ENCODE results near the gene PGBD4.

Gene PGBD4

DNA sequence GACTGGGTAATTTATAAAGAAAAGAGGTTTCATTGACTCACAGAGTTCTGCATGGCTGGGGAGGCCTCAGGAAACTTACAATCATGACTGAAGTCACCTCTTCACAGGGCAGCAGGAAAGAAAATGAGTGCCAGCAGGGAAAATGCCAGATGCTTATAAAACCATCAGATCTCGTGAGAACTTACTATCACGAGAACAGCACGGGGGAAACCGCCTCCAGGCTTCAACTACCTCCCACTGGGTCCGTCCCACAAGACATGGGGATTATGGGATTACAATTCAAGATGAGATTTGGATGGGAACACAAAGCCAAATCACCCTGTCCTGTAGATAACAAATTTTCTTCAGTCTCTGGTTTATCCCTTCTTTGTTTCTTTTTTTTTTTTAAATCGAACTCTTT lies 31.9 kb upstream of the PGBD4 start:
- no peak overlapping the region for H3K27ac ChIP-seq (replicated peaks)
- H3K4me3 ChIP-seq (replicated peaks; ENCODE audit: insufficient read depth, low read length): no peak overlapping the region
- H3K27me3 ChIP-seq (ENCODE audit: insufficient read depth, poor library complexity, severe bottlenecking): no peaks in the 10 kb centered on the region
- DNase-seq (ENCODE audit: low read depth in 1 of 2, low spot score in 1 of 2): no peak
- TF ChIP-seq, protein P1, sequence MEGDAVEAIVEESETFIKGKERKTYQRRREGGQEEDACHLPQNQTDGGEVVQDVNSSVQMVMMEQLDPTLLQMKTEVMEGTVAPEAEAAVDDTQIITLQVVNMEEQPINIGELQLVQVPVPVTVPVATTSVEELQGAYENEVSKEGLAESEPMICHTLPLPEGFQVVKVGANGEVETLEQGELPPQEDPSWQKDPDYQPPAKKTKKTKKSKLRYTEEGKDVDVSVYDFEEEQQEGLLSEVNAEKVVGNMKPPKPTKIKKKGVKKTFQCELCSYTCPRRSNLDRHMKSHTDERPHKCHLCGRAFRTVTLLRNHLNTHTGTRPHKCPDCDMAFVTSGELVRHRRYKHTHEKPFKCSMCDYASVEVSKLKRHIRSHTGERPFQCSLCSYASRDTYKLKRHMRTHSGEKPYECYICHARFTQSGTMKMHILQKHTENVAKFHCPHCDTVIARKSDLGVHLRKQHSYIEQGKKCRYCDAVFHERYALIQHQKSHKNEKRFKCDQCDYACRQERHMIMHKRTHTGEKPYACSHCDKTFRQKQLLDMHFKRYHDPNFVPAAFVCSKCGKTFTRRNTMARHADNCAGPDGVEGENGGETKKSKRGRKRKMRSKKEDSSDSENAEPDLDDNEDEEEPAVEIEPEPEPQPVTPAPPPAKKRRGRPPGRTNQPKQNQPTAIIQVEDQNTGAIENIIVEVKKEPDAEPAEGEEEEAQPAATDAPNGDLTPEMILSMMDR (IDR thresholded peaks at IDR 0.05; ENCODE audit: insufficient read depth, low read length): no peak
- TF ChIP-seq SPI1 (IDR thresholded peaks at IDR 0.05; ENCODE audit: borderline replicate concordance, low read depth) (no peak), POLR2AphosphoS5 (IDR thresholded peaks at IDR 0.05; ENCODE audit: low read depth) (no peak), GABPA (IDR thresholded peaks at IDR 0.05; ENCODE audit: low read depth) (no peak)
- TF ChIP-seq, protein P2, sequence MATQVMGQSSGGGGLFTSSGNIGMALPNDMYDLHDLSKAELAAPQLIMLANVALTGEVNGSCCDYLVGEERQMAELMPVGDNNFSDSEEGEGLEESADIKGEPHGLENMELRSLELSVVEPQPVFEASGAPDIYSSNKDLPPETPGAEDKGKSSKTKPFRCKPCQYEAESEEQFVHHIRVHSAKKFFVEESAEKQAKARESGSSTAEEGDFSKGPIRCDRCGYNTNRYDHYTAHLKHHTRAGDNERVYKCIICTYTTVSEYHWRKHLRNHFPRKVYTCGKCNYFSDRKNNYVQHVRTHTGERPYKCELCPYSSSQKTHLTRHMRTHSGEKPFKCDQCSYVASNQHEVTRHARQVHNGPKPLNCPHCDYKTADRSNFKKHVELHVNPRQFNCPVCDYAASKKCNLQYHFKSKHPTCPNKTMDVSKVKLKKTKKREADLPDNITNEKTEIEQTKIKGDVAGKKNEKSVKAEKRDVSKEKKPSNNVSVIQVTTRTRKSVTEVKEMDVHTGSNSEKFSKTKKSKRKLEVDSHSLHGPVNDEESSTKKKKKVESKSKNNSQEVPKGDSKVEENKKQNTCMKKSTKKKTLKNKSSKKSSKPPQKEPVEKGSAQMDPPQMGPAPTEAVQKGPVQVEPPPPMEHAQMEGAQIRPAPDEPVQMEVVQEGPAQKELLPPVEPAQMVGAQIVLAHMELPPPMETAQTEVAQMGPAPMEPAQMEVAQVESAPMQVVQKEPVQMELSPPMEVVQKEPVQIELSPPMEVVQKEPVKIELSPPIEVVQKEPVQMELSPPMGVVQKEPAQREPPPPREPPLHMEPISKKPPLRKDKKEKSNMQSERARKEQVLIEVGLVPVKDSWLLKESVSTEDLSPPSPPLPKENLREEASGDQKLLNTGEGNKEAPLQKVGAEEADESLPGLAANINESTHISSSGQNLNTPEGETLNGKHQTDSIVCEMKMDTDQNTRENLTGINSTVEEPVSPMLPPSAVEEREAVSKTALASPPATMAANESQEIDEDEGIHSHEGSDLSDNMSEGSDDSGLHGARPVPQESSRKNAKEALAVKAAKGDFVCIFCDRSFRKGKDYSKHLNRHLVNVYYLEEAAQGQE (IDR thresholded peaks at IDR 0.05; ENCODE audit: insufficient replicate concordance, low read depth): no peak

DNA sequence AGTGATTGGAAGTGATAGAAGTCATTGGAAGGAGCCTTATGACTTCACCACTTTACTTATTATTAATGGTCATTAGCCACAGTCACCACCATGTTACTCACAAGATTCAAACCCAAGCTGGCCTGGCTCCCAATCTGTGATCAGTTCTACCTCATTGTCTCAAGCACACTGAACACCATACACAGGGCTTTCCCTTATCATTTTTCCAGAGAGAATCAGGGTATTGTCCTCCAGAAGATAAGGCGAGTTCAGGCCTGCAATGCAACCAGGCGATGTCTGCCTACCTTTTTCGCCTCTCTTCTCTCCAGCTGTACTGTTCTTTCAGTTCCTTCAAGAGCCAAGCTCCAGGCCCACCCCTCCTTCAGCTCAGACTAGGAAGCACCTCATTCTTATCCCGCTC lies 25.1 kb upstream of the PGBD4 start:
- Histone ChIP-seq H3K27me3 (ENCODE audit: insufficient read depth, poor library complexity, severe bottlenecking) (no peaks in the 10 kb centered on the region), H3K4me3 (replicated peaks; ENCODE audit: insufficient read depth, low read length) (no peak overlapping the region), H3K27ac (replicated peaks) (no peak overlapping the region)
- TF ChIP-seq, protein P2 (IDR thresholded peaks at IDR 0.05; ENCODE audit: insufficient replicate concordance, low read depth): no peak
- TF ChIP-seq POLR2AphosphoS5 (IDR thresholded peaks at IDR 0.05; ENCODE audit: low read depth) (no peak), SPI1 (IDR thresholded peaks at IDR 0.05; ENCODE audit: borderline replicate concordance, low read depth) (no peak), GABPA (IDR thresholded peaks at IDR 0.05; ENCODE audit: low read depth) (no peak)
- TF ChIP-seq, protein P1 (IDR thresholded peaks at IDR 0.05; ENCODE audit: insufficient read depth, low read length): no peak
- DNase-seq (ENCODE audit: low read depth in 1 of 2, low spot score in 1 of 2): no peak

GRCh38 chr15:34078900-34079299 lies 23.0 kb upstream of the PGBD4 start:
- Histone ChIP-seq H3K27me3 (ENCODE audit: insufficient read depth, poor library complexity, severe bottlenecking) (no peaks in the 10 kb centered on the region), H3K4me3 (replicated peaks; ENCODE audit: insufficient read depth, low read length) (no peak overlapping the region), H3K27ac (replicated peaks) (no peak overlapping the region)
- TF ChIP-seq GABPA (IDR thresholded peaks at IDR 0.05; ENCODE audit: low read depth): no peak
- TF ChIP-seq, protein P2 (IDR thresholded peaks at IDR 0.05; ENCODE audit: insufficient replicate concordance, low read depth): no peak
- TF ChIP-seq POLR2AphosphoS5 (IDR thresholded peaks at IDR 0.05; ENCODE audit: low read depth): no peak
- TF ChIP-seq, protein P1 (IDR thresholded peaks at IDR 0.05; ENCODE audit: insufficient read depth, low read length): no peak
- TF ChIP-seq SPI1 (IDR thresholded peaks at IDR 0.05; ENCODE audit: borderline replicate concordance, low read depth): no peak
- no peak for DNase-seq (ENCODE audit: low read depth in 1 of 2, low spot score in 1 of 2)
